Activated naive CD4-positive, alpha-beta T cell treated with anti-CD3 and anti-CD28 coated beads, Interleukin-2, amount 50 U/mL, for 72 hours (primary cell): Measurements from ENCODE around the gene SUSD6. TPM values are rescaled to one million over a fixed set of nuclear protein-coding genes. Genes with fewer than 3 reads are reported as not detected.
"Not testable (repeated sequence)": the region's sequence is repeated elsewhere in the genome, so short reads cannot be mapped to it uniquely, and the experiment has no call there.

Source experiments
- ATAC-seq, 2 donors: fragments of 150-1000 bp; cut with Tn5 transposase; 2 replicates each; pipeline ENCODE4 v1.10.0; 2021; ENCODE audit warnings: mild to moderate bottlenecking in 2 of 2, moderate library complexity in 2 of 2
- DNase-seq, 2 donors: peaks; one replicate each; pipeline ENCODE4 v3.0.0; 2021 to 2022; ENCODE audit warnings: low spot score in 2 of 2
- H3K27ac Mint-ChIP-seq, 2 donors: one replicate each; pipeline ENCODE4 v1.8.0; 2022; ENCODE audit warnings: mild to moderate bottlenecking in 2 of 2, mixed read lengths in 2 of 2
- H3K36me3 Mint-ChIP-seq, 2 donors: one replicate each; pipeline ENCODE4 v1.8.0; 2022; ENCODE audit warnings: mixed read lengths in 2 of 2
- H3K9me3 Mint-ChIP-seq, 2 donors: one replicate each; pipeline ENCODE4 v1.8.0; 2022; ENCODE audit warnings: mixed read lengths in 2 of 2
- total RNA-seq, 2 donors: library from RNA; stranded (reverse); gene quantifications; one replicate each; pipeline ENCODE4 v1.2.3, GENCODE V29; 2022

Gene SUSD6
- total RNA-seq, 2 donors from 2014 or later = 54.1 to 98.6 TPM

DNA sequence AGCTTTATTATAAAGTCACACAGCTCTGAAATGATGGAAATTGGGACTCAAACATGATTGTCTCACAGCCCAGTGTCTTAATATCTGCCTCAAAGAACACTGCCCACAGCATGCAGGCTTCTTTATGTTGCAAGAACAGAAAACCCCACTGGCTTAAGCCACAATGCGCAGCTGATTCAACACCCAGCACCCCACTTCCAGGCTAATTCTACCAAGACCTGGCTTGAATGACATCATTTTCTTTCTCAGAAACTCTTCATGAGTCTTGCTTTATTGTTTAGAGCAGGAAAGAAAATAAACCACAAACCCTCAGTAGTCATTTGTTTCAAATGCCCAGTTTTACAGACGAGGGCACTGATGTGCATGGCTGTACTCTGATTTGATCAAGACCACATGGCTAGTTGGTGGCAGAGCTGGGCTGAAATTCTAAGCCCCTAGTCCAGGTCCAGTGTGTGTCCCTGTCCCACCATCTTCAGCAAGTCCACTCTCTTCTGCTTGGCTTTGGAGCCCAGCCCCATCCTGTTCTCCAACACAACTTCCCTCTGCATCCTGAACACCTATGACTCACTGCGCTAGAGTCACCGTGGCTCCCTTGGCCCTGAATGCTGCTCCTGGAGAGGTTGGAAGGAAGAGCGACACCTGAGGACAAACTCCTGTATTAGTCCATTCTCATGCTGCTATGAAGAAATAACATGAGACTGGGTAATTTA lies 105.2 kb downstream of the SUSD6 start:
- peak overlapping the region; percentile 61 to 88 for H3K27ac Mint-ChIP-seq

DNA sequence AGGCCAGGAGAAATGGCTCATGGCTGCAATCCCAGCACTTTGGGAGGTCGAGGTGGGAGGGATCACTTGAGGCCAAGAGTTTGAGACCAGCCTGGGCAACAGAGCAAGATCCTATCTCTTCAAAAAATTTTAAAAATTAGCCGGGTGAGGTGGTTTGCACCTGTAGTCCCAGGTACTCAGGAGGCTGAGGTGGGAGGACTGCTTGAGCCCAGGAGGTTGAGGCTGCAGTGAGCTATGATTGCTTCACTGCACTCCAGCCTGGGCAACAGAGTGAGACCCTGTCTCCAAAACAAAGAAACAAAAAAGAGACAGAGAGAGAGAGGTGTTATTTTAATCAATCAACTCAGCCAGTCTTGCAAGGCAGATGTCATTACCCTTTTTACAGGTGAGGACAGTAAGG lies 107.2 kb downstream of the SUSD6 start:
- H3K27ac Mint-ChIP-seq = peak overlapping the region; percentile 18 to 32
- not testable (repeated sequence) for ATAC-seq, DNase-seq, H3K9me3 Mint-ChIP-seq
- H3K36me3 Mint-ChIP-seq = peaks cover 0 to 22% of the 10 kb centered on the region in 2 donors

More for the DNA sequence above, 105.2 kb downstream of the SUSD6 start:
- DNase-seq (peak in 1 of 2 donors; percentile 24), ATAC-seq (peak; percentile 65 to 80)
- H3K36me3 Mint-ChIP-seq = peaks cover 8 to 37% of the 10 kb centered on the region in 2 donors
- H3K9me3 Mint-ChIP-seq = no peaks in the 10 kb centered on the region

DNA sequence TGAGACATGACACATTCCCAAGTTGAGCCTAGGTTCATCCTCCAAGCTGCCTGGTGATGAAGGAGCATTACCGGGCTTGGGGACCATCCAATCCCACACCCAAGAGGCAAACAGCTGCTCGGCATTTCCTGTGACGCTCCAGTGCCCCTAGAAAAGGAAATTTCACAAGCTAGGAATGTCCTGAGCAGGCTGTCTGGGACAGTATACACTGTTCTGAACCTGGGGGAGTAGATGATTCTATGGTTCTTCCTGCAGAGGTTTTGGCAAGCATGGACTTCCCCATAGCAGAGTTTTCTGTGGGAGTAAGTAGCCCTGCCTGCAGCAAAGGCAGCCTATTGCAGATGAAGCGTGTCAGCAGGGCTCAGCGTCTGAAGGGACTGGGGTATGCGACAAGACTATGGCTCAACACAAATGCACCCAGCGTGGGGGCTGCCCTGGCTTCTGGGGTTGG lies 108.1 kb downstream of the SUSD6 start:
- no peak for ATAC-seq
- Mint-ChIP-seq H3K27ac (peak overlapping the region in 1 of 2 donors; percentile 60), H3K36me3 (peaks cover 0 to 13% of the 10 kb centered on the region in 2 donors), H3K9me3 (no peaks in the 10 kb centered on the region)
- no peak for DNase-seq

DNA sequence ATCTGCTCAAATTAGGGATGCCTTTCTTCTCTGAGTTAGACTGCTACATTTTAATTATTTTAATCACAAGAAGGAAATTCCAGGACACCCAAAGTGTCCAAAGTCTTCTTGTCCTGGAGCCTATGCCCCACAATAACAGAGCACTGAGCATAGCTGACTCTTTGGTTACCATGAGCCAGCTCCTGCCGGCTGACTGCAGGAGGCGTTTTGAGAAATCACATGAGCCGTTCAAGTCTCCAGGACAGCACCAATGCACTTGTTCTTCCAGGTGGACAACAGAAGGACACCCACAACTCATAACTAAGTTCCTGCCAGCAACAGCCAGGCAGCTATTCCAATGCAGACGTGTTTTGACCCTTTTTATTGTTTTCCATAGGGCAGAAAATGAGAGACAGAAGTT lies 109.5 kb downstream of the SUSD6 start:
- DNase-seq (no peak), ATAC-seq (no peak)
- Mint-ChIP-seq H3K27ac (peak overlapping the region in 1 of 2 donors; percentile 56), H3K9me3 (no peaks in the 10 kb centered on the region), H3K36me3 (peaks cover 0 to 2% of the 10 kb centered on the region in 2 donors)

DNA sequence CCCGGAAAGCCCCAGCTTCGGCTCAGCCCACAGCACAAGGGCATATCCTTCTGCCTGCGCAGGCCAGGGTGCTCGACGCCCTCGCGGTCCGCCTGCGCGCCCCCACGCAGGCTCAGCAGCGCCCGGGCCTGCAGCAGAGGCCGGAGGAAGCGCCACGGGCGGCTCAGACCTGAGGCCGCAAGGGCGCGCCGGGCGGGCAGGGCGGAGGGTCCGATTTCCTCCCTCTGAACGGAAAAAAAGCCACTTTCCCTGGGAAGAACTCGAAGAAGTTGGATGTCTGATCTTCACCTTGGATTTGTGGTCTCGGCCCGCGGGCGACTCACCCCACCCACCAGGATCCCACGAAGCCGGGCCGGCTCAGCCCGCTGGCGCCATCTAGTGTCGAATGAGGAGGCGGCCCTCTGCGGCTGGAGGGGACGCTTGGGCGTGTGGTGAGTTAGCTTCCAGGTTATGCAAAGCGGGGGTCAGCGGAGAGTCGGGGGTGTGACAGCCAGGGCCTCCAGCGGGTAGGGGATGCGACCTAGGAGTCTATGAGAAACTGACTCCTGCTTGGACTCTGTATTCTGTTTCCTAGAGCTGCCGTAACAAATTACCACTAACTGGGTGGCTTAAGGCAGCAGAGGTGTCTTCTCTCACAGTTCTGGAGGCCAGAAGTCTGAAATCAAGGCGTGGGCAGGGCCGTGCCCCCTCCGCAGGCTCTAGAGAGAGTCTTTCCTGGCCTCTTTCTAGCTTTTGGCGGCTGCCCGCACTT lies 115.5 kb downstream of the SUSD6 start:
- peak overlapping the region; percentile 26 to 44 for H3K27ac Mint-ChIP-seq
- DNase-seq (peak; percentile 83 to 93), ATAC-seq (peak; percentile 85 to 92)
- no peaks in the 10 kb centered on the region for H3K36me3 Mint-ChIP-seq
- no peaks in the 10 kb centered on the region for H3K9me3 Mint-ChIP-seq

DNA sequence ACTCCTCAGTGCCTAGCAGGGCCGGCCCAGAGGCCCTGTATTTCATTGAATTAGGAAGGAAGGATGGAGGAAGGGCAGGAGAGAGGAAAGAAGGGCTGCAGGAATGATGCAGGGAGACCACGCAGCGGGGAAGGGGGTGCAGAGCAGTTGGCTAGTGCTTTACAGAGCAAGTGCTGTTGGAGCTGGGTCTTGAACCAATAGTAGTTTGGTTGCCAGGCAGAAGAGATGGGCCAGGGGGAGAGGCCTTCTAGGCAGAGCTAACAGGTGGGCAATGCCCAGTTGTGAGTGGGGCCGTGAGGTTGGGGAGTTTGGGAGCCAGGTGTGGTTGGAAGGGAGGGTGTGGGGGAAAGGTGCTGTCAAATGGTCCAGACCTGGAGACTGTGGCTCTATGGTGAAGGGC lies 116.5 kb downstream of the SUSD6 start:
- DNase-seq (no peak), ATAC-seq (no peak)
- Mint-ChIP-seq H3K9me3 (no peaks in the 10 kb centered on the region), H3K36me3 (no peaks in the 10 kb centered on the region), H3K27ac (no peak overlapping the region)

DNA sequence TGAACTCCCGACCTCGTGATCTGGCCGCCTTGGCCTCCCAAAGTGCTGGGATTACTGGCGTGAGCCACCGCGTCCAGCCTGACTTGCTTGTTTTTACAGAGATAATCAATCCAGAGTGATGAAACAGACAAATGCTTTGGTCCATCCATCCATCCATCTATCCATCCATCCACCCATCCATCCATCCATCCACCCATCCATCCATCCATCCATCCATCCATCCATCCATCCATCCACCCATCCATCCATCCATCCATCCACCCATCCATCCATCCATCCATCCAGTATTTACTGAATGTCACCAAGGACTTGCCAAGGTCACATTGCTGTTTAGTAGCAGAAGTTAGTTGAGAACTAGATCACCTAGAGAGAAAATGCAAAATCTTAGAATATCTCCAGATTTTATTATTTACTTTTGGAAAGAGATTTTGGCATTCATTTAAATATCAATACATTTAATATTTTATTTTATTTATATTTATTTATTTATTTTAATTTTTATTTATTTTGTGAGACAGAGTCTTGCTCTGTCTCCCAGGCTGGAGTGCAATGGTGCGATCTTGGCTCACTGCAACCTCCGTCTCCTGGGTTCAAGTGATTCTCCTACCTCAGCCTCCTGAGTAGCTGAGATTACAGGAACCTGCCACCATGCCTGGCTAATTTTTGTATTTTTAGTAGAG lies 120.7 kb downstream of the SUSD6 start:
- not testable (repeated sequence) for H3K27ac Mint-ChIP-seq, DNase-seq, ATAC-seq, H3K9me3 Mint-ChIP-seq, H3K36me3 Mint-ChIP-seq

DNA sequence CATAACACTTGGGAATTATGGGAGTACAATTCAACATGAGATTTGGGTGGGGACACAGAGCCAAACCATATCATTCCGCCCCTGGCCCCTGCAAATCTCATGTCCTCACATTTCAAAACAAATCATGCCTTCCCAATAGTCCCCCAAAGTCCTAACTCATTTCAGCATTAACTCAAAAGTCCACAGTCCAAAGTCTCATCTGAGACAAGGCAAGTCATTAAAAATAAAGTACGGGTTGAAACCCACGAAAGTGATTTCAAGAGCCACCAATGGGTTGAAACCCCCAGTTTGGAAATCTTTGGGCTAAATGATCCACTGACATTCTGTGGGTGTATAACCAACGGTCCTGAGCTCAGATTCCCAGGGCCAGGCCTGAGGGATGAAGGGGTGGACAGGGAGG lies 125.0 kb downstream of the SUSD6 start:
- not testable (repeated sequence) for H3K9me3 Mint-ChIP-seq, ATAC-seq, H3K27ac Mint-ChIP-seq, DNase-seq, H3K36me3 Mint-ChIP-seq

DNA sequence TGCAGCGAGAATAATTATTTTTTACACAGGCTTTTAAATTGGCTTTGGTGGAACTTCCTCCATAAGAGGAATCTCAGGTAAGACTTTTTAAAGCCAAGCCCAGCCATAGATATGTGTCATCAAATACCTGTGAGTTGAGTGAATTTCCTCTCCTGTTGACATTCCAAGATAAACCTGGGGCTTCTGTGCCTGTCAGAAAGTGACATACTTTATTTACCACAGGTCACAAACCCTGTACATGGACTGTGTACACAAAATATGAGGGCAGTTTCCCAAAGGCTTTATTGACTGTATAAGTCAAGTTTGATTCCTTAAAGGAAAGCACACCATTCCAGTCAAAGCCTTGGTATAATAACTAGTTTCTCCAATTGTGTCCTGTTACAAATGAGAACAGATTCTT lies 129.7 kb downstream of the SUSD6 start:
- H3K9me3 Mint-ChIP-seq = peaks cover 0 to 4% of the 10 kb centered on the region in 2 donors
- ATAC-seq (no peak), DNase-seq (no peak)
- no peak overlapping the region for H3K27ac Mint-ChIP-seq
- H3K36me3 Mint-ChIP-seq = peaks cover 0 to 6% of the 10 kb centered on the region in 2 donors

DNA sequence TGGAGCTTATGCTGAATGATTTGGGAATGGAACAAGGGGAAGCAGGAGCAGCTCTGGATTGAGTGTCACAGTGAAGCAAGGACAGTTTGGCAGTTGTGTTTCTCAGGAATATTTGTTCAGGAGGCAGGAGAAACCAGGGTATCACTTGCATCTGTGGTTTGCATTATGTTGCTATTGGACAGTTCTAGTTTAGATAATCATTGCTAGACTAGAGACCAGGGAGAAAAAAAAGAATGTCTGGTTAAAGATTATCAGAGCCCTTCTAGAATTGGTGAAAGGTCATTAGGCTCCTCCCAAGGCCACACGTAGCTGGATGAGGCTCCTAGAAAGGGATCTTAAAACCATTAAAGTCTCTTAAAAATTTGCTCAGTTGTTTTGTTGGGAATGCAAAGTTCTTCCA lies 138.6 kb downstream of the SUSD6 start:
- Mint-ChIP-seq H3K9me3 (no peaks in the 10 kb centered on the region), H3K27ac (no peak overlapping the region), H3K36me3 (no peaks in the 10 kb centered on the region)
- ATAC-seq (no peak), DNase-seq (no peak)

DNA sequence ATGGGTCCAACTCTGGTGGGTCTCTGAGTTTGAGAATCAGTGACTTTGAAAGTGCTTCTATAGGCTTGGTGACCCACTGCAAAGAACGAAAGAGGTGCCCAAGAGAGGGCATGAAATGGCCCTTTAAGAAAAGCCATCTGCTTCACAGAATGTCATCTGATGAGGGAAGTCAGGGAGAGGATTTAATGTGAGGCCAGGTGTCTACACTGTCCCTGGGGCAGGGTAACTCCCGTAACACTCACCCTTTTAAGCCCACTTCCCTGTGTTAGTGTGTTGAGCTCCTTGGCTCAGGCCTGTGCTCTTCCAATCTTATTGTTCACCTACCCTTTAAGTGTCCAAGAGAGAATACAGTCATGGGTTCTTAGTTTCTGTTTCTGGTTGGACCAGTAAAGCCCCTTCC lies 139.1 kb downstream of the SUSD6 start:
- Mint-ChIP-seq H3K36me3 (no peaks in the 10 kb centered on the region), H3K9me3 (no peaks in the 10 kb centered on the region), H3K27ac (no peak overlapping the region)
- DNase-seq (no peak), ATAC-seq (no peak)

DNA sequence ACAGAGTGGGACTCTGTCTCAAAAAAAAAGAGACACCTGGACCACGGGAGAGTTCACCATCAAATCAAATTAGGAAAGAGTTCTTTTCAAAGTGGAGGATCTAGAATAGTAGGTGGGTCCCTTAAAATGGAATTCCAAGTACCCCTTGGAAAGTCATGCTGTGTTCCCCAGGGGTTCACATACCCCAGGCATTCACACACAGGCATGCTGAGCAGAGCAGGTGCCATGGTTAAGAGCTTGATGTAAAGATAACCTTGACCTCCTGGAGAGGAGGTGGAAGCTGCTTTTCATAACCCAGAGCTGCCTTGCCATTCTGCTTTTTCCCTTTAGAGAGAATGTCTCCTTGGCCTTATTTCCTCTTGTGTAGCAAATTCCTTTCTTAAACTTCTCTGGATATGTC lies 141.4 kb downstream of the SUSD6 start:
- Mint-ChIP-seq H3K9me3 (no peaks in the 10 kb centered on the region), H3K27ac (peak overlapping the region in 1 of 2 donors; percentile 15)

DNA sequence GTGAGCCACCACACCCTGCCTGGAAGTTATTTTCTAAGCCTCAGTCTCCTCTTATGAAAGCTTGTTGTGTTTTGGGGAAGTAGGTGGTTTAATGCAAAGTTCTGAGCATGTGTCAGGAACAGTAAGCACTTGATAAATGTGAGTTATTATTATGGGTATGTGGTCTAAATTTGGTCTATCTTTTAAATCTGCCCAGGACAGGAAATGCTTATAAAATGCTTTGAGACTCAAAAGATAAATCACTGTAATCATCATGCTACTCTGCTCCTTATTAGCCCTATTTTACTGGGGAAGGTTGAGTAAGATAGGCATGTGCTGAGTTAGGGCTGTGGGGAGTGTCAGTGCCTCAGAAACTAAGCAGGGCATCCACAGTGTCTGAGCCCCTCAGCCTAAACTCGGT lies 142.5 kb downstream of the SUSD6 start:
- no peak for ATAC-seq
- H3K27ac Mint-ChIP-seq = peak overlapping the region in 1 of 2 donors; percentile 67
- H3K36me3 Mint-ChIP-seq = no peaks in the 10 kb centered on the region
- no peak for DNase-seq
- no peaks in the 10 kb centered on the region for H3K9me3 Mint-ChIP-seq

More for the DNA sequence above, 141.4 kb downstream of the SUSD6 start:
- DNase-seq = no peak
- no peaks in the 10 kb centered on the region for H3K36me3 Mint-ChIP-seq
- no peak for ATAC-seq

DNA sequence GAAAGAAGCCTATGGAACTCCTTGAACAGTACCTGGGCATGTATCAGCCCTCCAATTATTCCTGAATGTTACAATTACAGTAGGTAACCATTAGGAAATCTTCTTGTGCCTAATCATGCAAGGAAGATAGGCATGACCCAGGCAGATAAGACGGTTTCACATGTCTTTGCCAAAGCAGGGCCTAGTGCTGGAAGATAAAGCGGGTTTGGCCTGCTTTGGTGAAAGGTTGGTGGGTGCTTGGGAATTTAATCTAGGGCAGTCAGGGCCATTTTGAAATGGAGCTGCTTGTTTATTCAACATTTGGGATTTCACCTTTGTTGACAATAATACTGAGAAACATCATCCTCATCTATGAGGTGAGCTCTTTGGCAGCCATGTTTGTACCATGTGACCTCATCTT lies 143.1 kb downstream of the SUSD6 start:
- DNase-seq (no peak), ATAC-seq (no peak)
- Mint-ChIP-seq H3K27ac (no peak overlapping the region), H3K36me3 (no peaks in the 10 kb centered on the region), H3K9me3 (no peaks in the 10 kb centered on the region)

DNA sequence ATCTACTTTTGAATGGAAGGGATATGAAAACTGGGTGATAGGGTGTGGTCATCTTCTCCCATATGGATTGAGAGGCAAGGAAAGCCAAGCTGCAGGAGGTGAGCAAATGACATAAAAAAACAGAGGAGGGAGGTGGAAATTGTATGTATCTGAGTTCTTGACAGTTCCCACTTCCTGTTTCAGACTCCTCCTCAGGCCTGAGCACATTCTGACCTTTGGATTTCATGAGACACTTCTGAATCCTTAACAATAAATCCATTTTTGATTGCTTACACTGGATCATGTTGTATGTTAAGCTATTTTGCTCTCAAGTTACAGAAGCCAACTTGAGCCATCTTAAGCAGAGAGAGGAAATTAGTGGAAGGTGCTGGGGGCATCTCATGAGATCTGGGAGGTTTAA lies 143.9 kb downstream of the SUSD6 start:
- DNase-seq = no peak
- ATAC-seq = peak in 1 of 2 donors; percentile 56
- Mint-ChIP-seq H3K36me3 (no peaks in the 10 kb centered on the region), H3K9me3 (no peaks in the 10 kb centered on the region), H3K27ac (peak overlapping the region; percentile 13 to 59)

DNA sequence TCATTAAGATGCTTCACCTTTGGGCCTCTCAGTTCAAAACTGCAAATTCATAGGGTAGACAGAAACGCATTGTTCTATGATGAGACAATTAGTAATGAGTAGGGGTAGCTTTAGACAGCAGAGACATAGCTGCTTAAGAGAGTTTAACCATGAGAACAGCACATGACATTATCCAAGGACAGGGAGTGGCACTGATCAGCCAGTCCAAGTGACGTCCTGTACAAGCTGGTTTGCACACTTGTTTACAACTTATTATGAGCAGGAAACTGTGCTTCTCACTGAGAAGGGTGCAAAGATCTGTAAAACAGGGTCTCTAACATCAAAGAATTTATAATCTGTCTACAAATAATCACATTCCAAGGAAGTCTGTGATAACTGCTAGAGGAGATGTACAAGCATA lies 144.4 kb downstream of the SUSD6 start:
- no peaks in the 10 kb centered on the region for H3K36me3 Mint-ChIP-seq
- H3K27ac Mint-ChIP-seq = peak overlapping the region in 1 of 2 donors; percentile 59
- DNase-seq = no peak
- peaks cover 0 to under 1% of the 10 kb centered on the region in 2 donors for H3K9me3 Mint-ChIP-seq
- ATAC-seq = no peak

DNA sequence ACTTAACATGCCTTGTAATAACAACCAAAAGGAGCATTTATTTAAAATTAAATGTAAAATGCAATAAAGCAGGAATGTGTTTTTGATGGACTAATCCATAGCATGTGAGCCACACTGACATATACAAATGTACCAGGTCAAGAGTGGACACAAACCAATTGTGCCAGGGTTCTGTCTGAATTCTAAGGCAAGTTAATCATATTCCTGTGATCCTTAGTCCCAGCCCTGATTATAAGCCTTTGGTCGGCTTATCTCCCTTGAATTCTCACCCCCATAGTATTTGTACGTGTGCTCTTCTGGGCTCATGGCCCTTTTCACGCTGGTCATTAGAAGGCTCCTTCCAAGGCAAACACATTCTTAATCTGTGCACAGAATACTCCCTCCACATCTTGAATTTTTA lies 144.9 kb downstream of the SUSD6 start:
- DNase-seq (no peak), ATAC-seq (no peak)
- peaks cover 0 to 5% of the 10 kb centered on the region in 2 donors for H3K9me3 Mint-ChIP-seq
- H3K36me3 Mint-ChIP-seq = no peaks in the 10 kb centered on the region
- H3K27ac Mint-ChIP-seq = no peak overlapping the region
